ENCODE results near the gene CTIF. TPM values are rescaled to one million over a fixed set of nuclear protein-coding genes. Genes with fewer than 3 reads are reported as not detected.
A peak's percentile ranks its signal among the peaks of the same experiment; 100 is the strongest.

The CTIF gene
- total RNA-seq, 4 donors from 2014 or later: 14.1 to 78.2 (median 18.4) TPM

- Histone ChIP-seq H3K27ac (no peak overlapping the region), H3K36me3 (no peaks in the 10 kb centered on the region), H3K4me3 (no peak overlapping the region), H3K27me3 (no peaks in the 10 kb centered on the region), H3K9me3 (no peaks in the 10 kb centered on the region), H3K4me1 (peaks cover 0 to 17% (median 0%) of the 10 kb centered on the region in 4 donors)
- TF ChIP-seq EP300 (IDR thresholded peaks at IDR 0.05; ENCODE audit: low read depth) (no peak), POLR2AphosphoS5 (IDR thresholded peaks at IDR 0.05) (no peak), CTCF (IDR thresholded peaks at IDR 0.05) (no peak)
- in situ Hi-C loops (cut with MboI; ENCODE audit: low pct_ligation_motif_present in 1 of 4, low pct_unique_long_range_greater_than_20kb in 1 of 4, low sequenced_read_pairs in 3 of 4): no loop called here
- intact Hi-C loops (cut with DNase I; ENCODE audit: low total_unique reads): no loop called here
- 80 to 83% methylated on average over 1 to 7 of the region's 7 CpGs for WGBS, 2 donors (ENCODE audit: low coverage in 1 of 2)
- DNase-seq: no peak
Measured at GRCh38 chr18:48560491-48560890, 21.7 kb downstream of the CTIF start.

DNA sequence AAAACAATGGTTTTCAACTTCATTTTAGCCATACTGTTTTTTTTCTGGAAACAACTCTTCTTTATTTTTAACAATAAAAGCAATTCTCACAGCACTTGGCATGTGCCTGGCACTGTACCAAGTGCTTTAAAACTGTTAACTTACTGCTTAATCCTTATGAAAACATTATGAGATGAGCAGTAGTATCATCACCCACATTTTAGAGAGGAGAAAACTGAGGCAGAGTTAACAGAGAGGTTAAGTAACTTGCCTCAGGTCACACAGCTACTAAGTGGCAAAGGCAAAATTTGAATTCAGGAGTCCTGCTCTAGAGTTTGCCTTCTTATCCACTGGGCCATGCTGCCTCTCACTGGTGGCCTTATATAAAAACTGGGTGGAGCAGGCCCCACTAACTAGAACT, 23.2 kb downstream of the CTIF start:
- Histone ChIP-seq H3K4me1 (peaks cover 0 to 17% (median 0%) of the 10 kb centered on the region in 4 donors), H3K4me3 (no peak overlapping the region), H3K27ac (peak overlapping the region in 2 of 4 donors; percentile 14 to 24), H3K36me3 (no peaks in the 10 kb centered on the region), H3K9me3 (no peaks in the 10 kb centered on the region), H3K27me3 (no peaks in the 10 kb centered on the region)
- intact Hi-C loops (cut with DNase I; ENCODE audit: low total_unique reads): no loop called here
- in situ Hi-C loops (cut with MboI; ENCODE audit: low pct_ligation_motif_present in 1 of 4, low pct_unique_long_range_greater_than_20kb in 1 of 4, low sequenced_read_pairs in 3 of 4): no loop called here
- TF ChIP-seq POLR2AphosphoS5 (IDR thresholded peaks at IDR 0.05): no peak
- DNase-seq: no peak

DNA sequence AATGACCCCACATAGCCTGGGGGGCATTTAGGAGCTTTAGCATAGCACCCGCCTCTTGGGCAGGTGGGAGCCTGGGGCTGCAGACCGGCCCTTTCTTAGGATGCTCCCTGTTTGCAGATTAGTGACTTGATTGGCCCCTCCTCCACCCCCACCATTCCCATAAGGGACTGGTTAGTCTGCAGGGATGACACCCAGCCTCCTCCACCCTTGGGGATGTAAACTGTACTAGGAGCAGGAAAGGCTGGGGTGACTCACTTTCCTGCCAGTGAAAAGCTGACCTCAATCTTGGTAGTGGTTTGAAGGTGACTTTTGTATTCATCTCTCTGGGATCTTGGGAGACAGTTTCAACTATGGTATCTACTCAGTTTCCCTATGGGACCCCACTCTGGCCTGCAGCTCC, 24.2 kb downstream of the CTIF start:
- Histone ChIP-seq H3K4me3 (no peak overlapping the region), H3K27me3 (no peaks in the 10 kb centered on the region), H3K36me3 (no peaks in the 10 kb centered on the region), H3K27ac (no peak overlapping the region), H3K4me1 (peaks cover 0 to 17% (median 0%) of the 10 kb centered on the region in 4 donors), H3K9me3 (no peaks in the 10 kb centered on the region)
- intact Hi-C loops (cut with DNase I; ENCODE audit: low total_unique reads): no loop called here
- TF ChIP-seq CTCF (IDR thresholded peaks at IDR 0.05) (no peak), POLR2A (IDR thresholded peaks at IDR 0.05) (no peak), POLR2AphosphoS5 (IDR thresholded peaks at IDR 0.05) (no peak), EP300 (IDR thresholded peaks at IDR 0.05; ENCODE audit: low read depth) (no peak)
- in situ Hi-C loops (cut with MboI; ENCODE audit: low pct_ligation_motif_present in 1 of 4, low pct_unique_long_range_greater_than_20kb in 1 of 4, low sequenced_read_pairs in 3 of 4): no loop called here
- 82% methylated on average over 2 of the region's 2 CpGs; no CpG with 5 or more reads in 1 of the 2 donors for WGBS, 2 donors (ENCODE audit: low coverage in 1 of 2)
- no peak for DNase-seq

GRCh38 chr18:48564139-48564538, 25.3 kb downstream of the CTIF start:
- Histone ChIP-seq H3K27me3 (no peaks in the 10 kb centered on the region), H3K27ac (no peak overlapping the region), H3K36me3 (no peaks in the 10 kb centered on the region), H3K9me3 (no peaks in the 10 kb centered on the region), H3K4me1 (peaks cover 0 to 17% (median 0%) of the 10 kb centered on the region in 4 donors), H3K4me3 (no peak overlapping the region)
- 70 to 84% methylated on average over 4 to 8 of the region's 8 CpGs for WGBS, 2 donors (ENCODE audit: low coverage in 1 of 2)
- DNase-seq: no peak
- TF ChIP-seq POLR2A (IDR thresholded peaks at IDR 0.05) (no peak), POLR2AphosphoS5 (IDR thresholded peaks at IDR 0.05) (no peak), EP300 (IDR thresholded peaks at IDR 0.05; ENCODE audit: low read depth) (no peak), CTCF (IDR thresholded peaks at IDR 0.05) (no peak)
- intact Hi-C loops (cut with DNase I; ENCODE audit: low total_unique reads): no loop called here
- in situ Hi-C loops (cut with MboI; ENCODE audit: low pct_ligation_motif_present in 1 of 4, low pct_unique_long_range_greater_than_20kb in 1 of 4, low sequenced_read_pairs in 3 of 4): no loop called here

GRCh38 chr18:48565105-48565504, 26.3 kb downstream of the CTIF start:
- no peak overlapping the region for H3K4me3 ChIP-seq
- TF ChIP-seq POLR2AphosphoS5 (IDR thresholded peaks at IDR 0.05): no peak
- TF ChIP-seq POLR2A (IDR thresholded peaks at IDR 0.05): no peak
- no peak for TF ChIP-seq EP300 (IDR thresholded peaks at IDR 0.05; ENCODE audit: low read depth)
- no peak for TF ChIP-seq CTCF (IDR thresholded peaks at IDR 0.05)
- in situ Hi-C loops (cut with MboI; ENCODE audit: low pct_ligation_motif_present in 1 of 4, low pct_unique_long_range_greater_than_20kb in 1 of 4, low sequenced_read_pairs in 3 of 4): no loop called here
- intact Hi-C loops (cut with DNase I; ENCODE audit: low total_unique reads): no loop called here
- WGBS, 2 donors (ENCODE audit: low coverage in 1 of 2): 82 to 91% methylated on average over 4 to 10 of the region's 10 CpGs
- peaks cover 0 to 17% (median 0%) of the 10 kb centered on the region in 4 donors for H3K4me1 ChIP-seq
- H3K9me3 ChIP-seq: no peaks in the 10 kb centered on the region
- no peaks in the 10 kb centered on the region for H3K36me3 ChIP-seq
- no peak overlapping the region for H3K27ac ChIP-seq
- DNase-seq: no peak
- H3K27me3 ChIP-seq: no peaks in the 10 kb centered on the region

All from transverse colon (tissue), 4 donors.